ENCODE data around the gene TRIM34.
"Not testable (repeated sequence)": the region's sequence is repeated elsewhere in the genome, so short reads cannot be mapped to it uniquely, and the experiment has no call there.

Gene TRIM34

DNA sequence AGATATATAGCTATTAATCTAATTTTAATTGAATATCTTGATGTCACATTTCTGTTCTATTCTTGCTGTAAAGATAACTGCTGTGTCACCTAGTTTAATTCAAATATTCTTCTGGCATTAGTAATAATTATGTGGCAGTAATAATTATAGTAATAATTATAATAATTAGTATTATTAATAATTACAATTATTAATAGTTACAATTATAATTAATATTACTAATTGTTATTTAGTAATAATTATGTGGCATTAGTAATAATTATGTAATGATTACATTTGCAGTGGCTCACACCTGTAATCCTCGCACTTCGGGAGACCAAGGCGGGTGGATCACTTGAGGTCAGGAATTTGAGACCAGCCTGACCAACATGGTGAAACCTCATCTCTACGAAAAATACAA, 61.6 kb downstream of the TRIM34 start:
- FAIRE-seq = no peak

DNA sequence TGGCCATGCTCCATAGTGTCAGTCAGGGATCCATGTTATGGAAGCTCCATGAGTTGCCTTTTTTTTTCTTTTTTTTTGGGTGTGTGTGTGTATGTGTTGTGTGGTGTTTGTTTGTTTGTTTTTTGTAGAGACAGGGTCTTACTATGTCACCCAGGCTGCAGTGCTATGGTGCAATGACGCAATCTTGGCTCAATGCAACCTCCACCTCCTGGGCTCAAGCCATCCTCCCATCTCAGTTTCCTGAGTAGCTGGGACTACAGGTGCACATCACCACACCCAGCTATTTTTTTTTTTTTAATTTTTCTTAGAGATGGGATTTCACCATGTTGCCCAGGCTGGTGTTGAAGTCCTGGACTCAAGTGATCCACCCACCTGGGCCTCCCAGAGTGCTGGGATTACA, 63.7 kb downstream of the TRIM34 start:
- no peak for FAIRE-seq

DNA sequence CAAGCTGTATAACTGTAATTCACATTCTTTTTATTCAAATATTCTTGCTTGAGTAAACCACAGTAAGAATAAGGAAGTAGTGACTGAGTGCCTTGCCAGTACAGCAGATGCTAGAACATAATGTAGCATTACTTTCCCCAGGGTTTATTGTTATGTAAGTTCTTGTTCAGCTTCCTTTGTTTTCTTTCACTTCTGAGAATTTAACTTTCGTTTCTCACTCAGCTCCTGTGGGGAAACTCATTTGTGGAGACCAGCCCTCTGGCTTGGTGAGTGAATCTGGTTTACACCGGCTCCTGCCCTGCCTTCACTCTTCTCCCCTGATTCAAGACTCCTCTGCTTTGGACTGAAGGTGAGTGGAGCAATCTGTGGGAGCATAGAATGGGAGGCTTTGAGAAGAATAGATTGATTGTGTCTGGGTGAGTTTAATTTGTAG, 64.8 kb downstream of the TRIM34 start, which contains the start of gene TRIM22:
Gene TRIM22 (plus strand): TSS at position 240 of the 433 bp plus-strand sequence. CDS start 6,443 bp downstream, outside the sequence.
- FAIRE-seq = no peak

DNA sequence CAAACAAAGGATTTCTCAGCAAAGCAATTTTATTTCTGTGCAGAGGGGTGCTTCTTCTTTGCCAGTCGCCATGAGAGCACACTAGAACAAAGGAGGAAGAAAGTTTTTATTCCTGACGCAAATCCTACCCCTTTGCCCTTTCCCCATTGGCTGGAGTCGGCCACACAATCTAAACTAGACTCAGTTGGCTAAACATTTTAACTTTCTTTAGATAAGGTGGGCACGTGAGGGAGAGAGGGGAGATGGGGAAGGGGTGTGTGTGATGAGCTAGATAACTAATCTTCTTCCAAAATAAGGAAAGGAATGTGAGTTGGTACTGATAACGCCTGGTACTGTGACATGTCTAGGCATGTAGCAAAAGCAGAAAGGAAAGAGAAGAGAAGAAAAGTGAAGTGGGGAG, 65.4 kb downstream of the TRIM34 start:
- no peak for FAIRE-seq

DNA sequence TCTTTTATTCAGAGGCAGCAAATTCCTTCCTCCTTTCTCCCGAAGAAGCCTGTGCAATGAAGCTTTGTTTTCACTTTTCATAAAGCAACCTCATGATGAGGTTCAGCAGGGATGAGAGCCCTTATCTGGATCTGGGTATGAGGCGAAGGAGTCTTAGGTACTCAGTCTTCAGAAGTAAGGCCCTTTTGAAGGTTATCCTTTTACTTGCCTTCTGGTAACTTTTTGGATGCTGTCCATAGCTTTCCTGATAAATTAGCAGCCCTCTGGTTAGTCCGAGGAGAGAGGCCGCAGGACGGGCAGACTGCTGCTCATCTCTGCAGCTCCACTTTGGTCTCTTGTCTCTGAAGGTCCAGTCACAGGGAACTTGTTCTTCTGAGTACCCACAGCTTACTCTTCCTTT, 65.9 kb downstream of the TRIM34 start:
- FAIRE-seq = no peak

GRCh38 chr11:5691238-5691963, 66.6 kb downstream of the TRIM34 start:
- not testable (repeated sequence) for FAIRE-seq

GRCh38 chr11:5691964-5692361, 67.2 kb downstream of the TRIM34 start:
- FAIRE-seq = no peak

All from islet of Langerhans (tissue), 1 donor.